A673 (cell line): ENCODE measurements around the gene ALPI. TPM values are rescaled to one million over a fixed set of nuclear protein-coding genes. Genes with fewer than 3 reads are reported as not detected.

Experiments used
- BruUV-seq: library from RNA; stranded (reverse); fragments of 400-500 nt; replicated peaks from 2 replicates; lab custom pipeline; 2021; lab: Mats Ljungman, UMichigan
- CTCF ChIA-PET: fragments of 300-600 bp; sonication (Branson Sonifier 250); formaldehyde crosslinking; loops from one replicate; lab custom pipeline; 2022; ENCODE audit warnings: antibody characterized with exemption; lab: Charles Lee
- POLR2A ChIA-PET: fragments of 300-600 bp; sonication (Branson Sonifier 250); formaldehyde crosslinking; loops from one replicate; lab custom pipeline; 2022; ENCODE audit warnings: antibody characterized with exemption; ENCODE audit not compliant: low non-redundant PET; lab: Charles Lee
- DNase-seq: peaks from one replicate; pipeline ENCODE4 v3.0.0-alpha.2; 2015; ENCODE audit warnings: low spot score
- H3K27ac ChIP-seq: fragments of 200-600 bp; sonication (generic); 2 replicates; pipeline ENCODE4 v1.5.1; 2016; ENCODE audit warnings: mixed run types, low read depth, mild to moderate bottlenecking, mixed read lengths, antibody characterized with exemption, low read length; ENCODE audit not compliant: poor library complexity, severe bottlenecking
- H3K27me3 ChIP-seq: fragments of 200-600 bp; sonication (generic); replicated peaks from 2 replicates; pipeline ENCODE4 v1.6.1; 2017; ENCODE audit warnings: mixed run types, low read depth, mild to moderate bottlenecking, mixed read lengths, antibody characterized with exemption, low read length; ENCODE audit not compliant: insufficient read depth, poor library complexity
- H3K36me3 ChIP-seq: fragments of 200-600 bp; sonication (generic); 2 replicates; pipeline ENCODE4 v1.6.1; 2016; ENCODE audit warnings: mixed run types, mild to moderate bottlenecking, mixed read lengths, antibody characterized with exemption, low read length; ENCODE audit not compliant: insufficient read depth, poor library complexity, severe bottlenecking
- H3K4me1 ChIP-seq: fragments of 200-600 bp; sonication (generic); 2 replicates; pipeline ENCODE4 v1.6.1; 2017; ENCODE audit warnings: mixed run types, mild to moderate bottlenecking, mixed read lengths, antibody characterized with exemption, low read length; ENCODE audit not compliant: insufficient read depth, poor library complexity, severe bottlenecking
- H3K4me3 ChIP-seq: fragments of 200-600 bp; sonication (generic); 2 replicates; pipeline ENCODE4 v1.5.1; 2016; ENCODE audit warnings: low read depth, mixed run types, mild to moderate bottlenecking, mixed read lengths, low read length; ENCODE audit not compliant: poor library complexity, severe bottlenecking
- H3K9me3 ChIP-seq: fragments of 200-600 bp; sonication (generic); 2 replicates; pipeline ENCODE4 v1.6.1; 2016; ENCODE audit warnings: mixed run types, low read depth, mild to moderate bottlenecking, mixed read lengths, antibody characterized with exemption, low read length; ENCODE audit not compliant: poor library complexity, severe bottlenecking
- EZH2 ChIP-seq: fragments of 200-600 bp; sonication (generic); IDR thresholded peaks from 2 replicates; pipeline ENCODE4 v1.6.1; 2017; ENCODE audit warnings: borderline replicate concordance, low read depth, mild to moderate bottlenecking, mixed read lengths, antibody characterized with exemption, low read length; ENCODE audit not compliant: poor library complexity, severe bottlenecking
- intact Hi-C: fragments of 100-400 bp; cut with micrococcal nuclease; formaldehyde crosslinking; loops from one replicate; pipeline ENCODE4 v1.10.0; 2022; ENCODE audit not compliant: unreplicated experiment
- total RNA-seq: library from RNA; stranded (reverse); gene quantifications from 2 replicates; pipeline ENCODE4 v1.2.3, GENCODE V29; 2021
- TF ChIP-seq, protein P1 (sequence below): fragments of 300-800, 200-600 bp; sonication (generic); conservative IDR thresholded peaks from 2 replicates; pipeline ENCODE4 v1.5.1; 2017; ENCODE audit warnings: low read depth, mild to moderate bottlenecking, antibody characterized with exemption, low read length, moderate library complexity, mixed read lengths

ALPI gene
- total RNA-seq, 1 experiment from 2014 or later = not detected

DNA sequence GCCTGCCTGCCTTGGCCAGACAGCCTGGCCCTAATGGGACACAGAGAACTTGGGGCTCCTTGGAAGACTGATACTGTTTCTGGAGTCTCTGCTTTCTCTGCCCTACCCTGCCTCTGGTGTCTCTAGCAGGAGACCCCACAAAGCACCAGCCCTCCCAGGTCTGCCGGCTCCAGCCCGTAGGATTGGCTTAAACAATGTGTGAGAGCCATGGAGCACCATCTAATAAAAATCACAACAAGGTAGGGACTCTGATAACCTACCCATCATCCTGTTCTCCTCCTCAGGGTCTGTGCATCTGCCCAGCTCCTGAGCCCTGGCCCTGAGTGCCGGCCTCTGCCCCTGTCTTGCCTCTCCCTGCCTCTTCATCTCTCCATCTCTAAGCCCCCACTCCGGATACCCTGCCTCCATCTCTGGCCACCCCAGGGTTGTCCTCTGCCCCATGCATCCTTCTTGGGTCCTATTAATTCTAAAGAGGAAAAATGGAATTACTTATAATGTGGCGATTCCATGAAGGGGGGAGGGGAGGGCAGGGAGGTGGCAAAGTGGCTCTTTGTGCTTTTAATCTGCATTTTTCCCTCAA is 32.9 kb downstream of the ALPI start:
- H3K27ac ChIP-seq = no peak overlapping the region
- no peaks in the 10 kb centered on the region for H3K9me3 ChIP-seq
- no peak overlapping the region for H3K4me3 ChIP-seq
- no peaks in the 10 kb centered on the region for H3K36me3 ChIP-seq
- no TSS peak for BruUV-seq
- no peaks in the 10 kb centered on the region for H3K4me1 ChIP-seq
- TF ChIP-seq, protein P1, sequence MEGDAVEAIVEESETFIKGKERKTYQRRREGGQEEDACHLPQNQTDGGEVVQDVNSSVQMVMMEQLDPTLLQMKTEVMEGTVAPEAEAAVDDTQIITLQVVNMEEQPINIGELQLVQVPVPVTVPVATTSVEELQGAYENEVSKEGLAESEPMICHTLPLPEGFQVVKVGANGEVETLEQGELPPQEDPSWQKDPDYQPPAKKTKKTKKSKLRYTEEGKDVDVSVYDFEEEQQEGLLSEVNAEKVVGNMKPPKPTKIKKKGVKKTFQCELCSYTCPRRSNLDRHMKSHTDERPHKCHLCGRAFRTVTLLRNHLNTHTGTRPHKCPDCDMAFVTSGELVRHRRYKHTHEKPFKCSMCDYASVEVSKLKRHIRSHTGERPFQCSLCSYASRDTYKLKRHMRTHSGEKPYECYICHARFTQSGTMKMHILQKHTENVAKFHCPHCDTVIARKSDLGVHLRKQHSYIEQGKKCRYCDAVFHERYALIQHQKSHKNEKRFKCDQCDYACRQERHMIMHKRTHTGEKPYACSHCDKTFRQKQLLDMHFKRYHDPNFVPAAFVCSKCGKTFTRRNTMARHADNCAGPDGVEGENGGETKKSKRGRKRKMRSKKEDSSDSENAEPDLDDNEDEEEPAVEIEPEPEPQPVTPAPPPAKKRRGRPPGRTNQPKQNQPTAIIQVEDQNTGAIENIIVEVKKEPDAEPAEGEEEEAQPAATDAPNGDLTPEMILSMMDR = no peak
- no peak for TF ChIP-seq EZH2
- intact Hi-C loops = no loop called here
- DNase-seq = no peak
- CTCF ChIA-PET = no interaction called here
- H3K27me3 ChIP-seq = peaks cover 50% of the 10 kb centered on the region
- POLR2A ChIA-PET = no interaction called here

DNA sequence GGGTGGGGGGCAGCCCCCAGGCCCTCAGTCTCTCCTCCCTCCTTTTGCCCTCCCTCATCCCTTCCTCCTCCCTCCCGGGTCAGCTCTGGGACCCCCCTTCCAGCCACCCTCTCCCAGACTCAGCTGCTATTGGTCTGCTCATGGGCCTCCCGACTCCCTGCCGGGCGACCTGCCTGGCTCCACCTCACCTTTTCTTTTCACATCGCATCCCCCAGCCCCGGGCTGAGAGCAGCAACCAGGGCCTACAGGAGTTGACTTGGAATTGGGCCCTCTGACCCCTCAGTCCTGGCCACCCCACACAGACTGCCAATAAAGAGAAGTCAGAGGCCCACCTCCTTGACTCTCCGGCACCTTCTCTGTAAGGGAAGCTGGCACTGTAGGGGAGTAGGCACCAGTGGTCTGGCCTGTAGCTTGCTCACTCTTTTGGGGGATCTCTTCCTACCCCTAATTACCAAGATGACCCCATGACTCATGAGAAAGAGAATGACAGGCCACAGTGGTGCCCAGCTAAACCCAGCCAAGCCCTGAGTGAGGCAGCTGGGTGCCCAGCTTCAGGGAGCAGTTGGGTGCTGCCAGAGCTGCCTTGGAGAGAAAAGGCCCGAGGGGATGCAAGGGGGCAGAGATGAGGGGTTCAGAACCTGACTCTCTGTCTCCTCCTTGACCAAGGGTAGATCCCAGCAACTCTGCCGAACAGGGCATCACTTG is 33.7 kb downstream of the ALPI start:
- H3K27ac ChIP-seq = no peak overlapping the region
- intact Hi-C loops = no loop called here
- H3K9me3 ChIP-seq = no peaks in the 10 kb centered on the region
- H3K4me3 ChIP-seq = no peak overlapping the region
- TF ChIP-seq EZH2 = no peak
- TF ChIP-seq, protein P1 = no peak
- BruUV-seq = no TSS peak
- H3K27me3 ChIP-seq = peaks cover 43% of the 10 kb centered on the region
- no peak for DNase-seq
- ChIA-PET POLR2A (no interaction called here), CTCF (no interaction called here)
- H3K4me1 ChIP-seq = no peaks in the 10 kb centered on the region
- H3K36me3 ChIP-seq = no peaks in the 10 kb centered on the region

DNA sequence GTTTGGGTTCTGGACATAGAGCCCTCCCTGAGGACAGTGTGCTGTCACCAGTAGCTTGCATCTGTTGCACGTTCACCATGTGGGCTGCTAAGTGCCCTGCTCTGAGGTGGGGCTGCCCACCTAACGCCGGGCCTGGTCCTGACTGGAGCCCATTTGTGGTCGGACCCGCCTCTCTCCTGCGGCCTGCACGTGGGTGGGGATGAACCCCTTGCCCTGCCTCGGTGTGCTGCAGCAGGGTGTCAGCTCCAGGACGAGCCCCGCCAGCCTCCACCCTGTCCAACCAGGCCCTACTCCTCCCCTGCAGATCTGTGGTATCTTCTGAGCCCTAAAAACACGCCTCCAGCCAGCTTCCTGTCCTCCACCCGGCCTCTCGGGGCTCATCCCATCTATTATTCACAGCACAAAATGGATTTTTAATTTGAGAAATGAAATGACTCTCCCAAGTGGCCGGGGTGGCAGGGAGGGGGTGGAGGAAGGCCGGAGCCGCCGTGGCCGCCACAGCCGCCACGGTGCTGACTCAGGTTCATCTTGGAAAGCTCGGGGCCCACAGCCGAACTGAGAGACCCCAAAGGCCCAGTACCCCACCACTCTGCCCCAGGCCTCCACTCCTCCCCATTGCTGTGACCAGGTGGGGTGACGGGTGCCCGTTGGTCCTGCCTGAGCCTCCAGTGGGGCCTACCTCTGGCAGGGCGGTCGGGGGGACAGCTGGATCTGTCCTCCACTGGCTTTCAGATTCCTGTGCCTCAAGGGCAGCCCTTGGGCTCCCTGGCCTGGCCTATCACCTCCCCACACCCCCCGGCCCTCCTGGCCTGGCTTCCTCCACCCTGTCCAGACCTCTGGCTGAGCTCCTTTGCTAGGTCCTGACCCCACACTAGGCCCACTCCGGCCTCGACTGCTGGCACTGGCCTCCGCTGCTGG is 34.5 kb downstream of the ALPI start:
- no peak overlapping the region for H3K27ac ChIP-seq
- CTCF ChIA-PET = no interaction called here
- no peak overlapping the region for H3K4me3 ChIP-seq
- no TSS peak for BruUV-seq
- TF ChIP-seq, protein P1 = no peak
- TF ChIP-seq EZH2 = no peak
- H3K36me3 ChIP-seq = no peaks in the 10 kb centered on the region
- H3K27me3 ChIP-seq = peaks cover 35% of the 10 kb centered on the region
- DNase-seq = no peak
- H3K9me3 ChIP-seq = no peaks in the 10 kb centered on the region
- no peaks in the 10 kb centered on the region for H3K4me1 ChIP-seq
- POLR2A ChIA-PET = no interaction called here
- intact Hi-C loops = no loop called here
